AG04449 (cell line): ENCODE data around the gene TMEM200B.
A peak's percentile ranks its signal among the peaks of the same experiment; 100 is the strongest.

ENCODE experiments used
- CTCF ChIA-PET: fragments of 350-600 bp; formaldehyde crosslinking; extraction: SDS; loops from one replicate; lab custom pipeline; 2021; ENCODE audit warnings: antibody characterized with exemption; lab: Yijun Ruan, JAX
- POLR2A ChIA-PET: fragments of 400-600, 350-600 bp; formaldehyde crosslinking; extraction: SDS; loops from one replicate; lab custom pipeline; 2020; ENCODE audit warnings: antibody characterized with exemption, inconsistent platforms; lab: Yijun Ruan, JAX
- DNase-seq: peaks from one replicate; pipeline ENCODE4 v3.0.0-alpha.2; 2010; ENCODE audit warnings: low read depth, low spot score
- H3K4me3 ChIP-seq: 2 replicates; pipeline ENCODE4 v1.5.1; 2011; ENCODE audit warnings: low read depth, mild to moderate bottlenecking, control low read depth, low read length
- TF ChIP-seq, protein P1 (sequence below): IDR thresholded peaks from one replicate; pipeline ENCODE4 v1.5.1; 2011; ENCODE audit warnings: mild to moderate bottlenecking, moderate library complexity, low read length, control low read depth, inconsistent platforms; ENCODE audit not compliant: insufficient read depth; ENCODE audit errors: missing control alignments

Gene TMEM200B

DNA sequence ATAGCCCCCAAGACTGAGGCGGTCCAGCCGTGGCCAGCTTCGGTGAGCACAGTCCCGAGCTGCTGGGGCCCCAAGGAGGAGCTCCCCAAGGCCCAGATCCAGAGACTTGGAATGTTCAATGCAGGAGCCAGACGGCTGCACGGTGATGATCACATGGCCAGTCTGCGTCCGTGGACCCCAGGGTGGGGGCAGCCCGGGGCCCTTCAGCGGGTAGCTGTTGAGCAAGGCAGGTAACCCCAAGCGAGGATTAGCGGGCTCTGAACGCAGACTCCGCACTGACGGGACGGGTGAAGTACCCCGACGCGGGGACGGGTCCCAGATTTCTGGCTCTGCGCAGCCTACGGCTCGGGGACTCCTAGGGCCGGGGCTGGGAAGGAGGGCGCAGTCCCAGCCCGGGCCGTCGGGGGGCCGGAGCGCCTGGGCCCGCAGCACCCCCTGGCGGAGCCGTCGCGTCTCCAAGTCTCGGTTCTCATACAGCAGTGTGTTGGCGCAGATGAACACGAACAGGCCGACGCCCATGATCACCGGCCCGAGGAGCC lies 2.7 kb downstream of the TMEM200B start:
- TF ChIP-seq, protein P1, sequence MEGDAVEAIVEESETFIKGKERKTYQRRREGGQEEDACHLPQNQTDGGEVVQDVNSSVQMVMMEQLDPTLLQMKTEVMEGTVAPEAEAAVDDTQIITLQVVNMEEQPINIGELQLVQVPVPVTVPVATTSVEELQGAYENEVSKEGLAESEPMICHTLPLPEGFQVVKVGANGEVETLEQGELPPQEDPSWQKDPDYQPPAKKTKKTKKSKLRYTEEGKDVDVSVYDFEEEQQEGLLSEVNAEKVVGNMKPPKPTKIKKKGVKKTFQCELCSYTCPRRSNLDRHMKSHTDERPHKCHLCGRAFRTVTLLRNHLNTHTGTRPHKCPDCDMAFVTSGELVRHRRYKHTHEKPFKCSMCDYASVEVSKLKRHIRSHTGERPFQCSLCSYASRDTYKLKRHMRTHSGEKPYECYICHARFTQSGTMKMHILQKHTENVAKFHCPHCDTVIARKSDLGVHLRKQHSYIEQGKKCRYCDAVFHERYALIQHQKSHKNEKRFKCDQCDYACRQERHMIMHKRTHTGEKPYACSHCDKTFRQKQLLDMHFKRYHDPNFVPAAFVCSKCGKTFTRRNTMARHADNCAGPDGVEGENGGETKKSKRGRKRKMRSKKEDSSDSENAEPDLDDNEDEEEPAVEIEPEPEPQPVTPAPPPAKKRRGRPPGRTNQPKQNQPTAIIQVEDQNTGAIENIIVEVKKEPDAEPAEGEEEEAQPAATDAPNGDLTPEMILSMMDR, result peak; percentile 78
- ChIA-PET POLR2A (no interaction called here), CTCF (interaction anchor here (1.0 to 8.1 kb wide), 8 partner anchors 10 to 237 kb away, joined by 3 to 105 read pairs (median 6); partner anchors contain the start of gene SRSF4)
- no peak for DNase-seq
- H3K4me3 ChIP-seq, result no peak overlapping the region

DNA sequence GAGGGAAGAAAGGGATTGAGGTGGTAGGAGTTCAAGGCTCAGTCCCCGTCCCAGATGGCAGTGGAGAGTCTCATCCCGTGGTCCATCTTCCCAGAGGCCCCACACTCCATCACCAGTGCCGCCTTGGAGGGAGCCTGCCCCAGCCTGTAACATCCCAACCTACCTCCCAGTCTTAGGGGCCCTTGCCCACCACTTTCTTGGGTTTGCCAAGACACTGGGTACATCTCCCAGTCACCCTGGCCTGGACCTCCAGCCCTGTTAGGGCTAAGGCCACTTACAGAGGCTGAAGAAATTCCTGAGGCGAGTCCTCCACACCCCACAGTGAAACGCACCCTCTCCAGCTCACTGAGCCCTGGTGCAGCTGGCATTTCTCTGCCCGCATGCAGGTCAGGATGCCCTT lies 3.3 kb downstream of the TMEM200B start:
- DNase-seq, result no peak
- POLR2A ChIA-PET, result no interaction called here
- CTCF ChIA-PET, result interaction anchor here (1.0 to 8.1 kb wide), 6 partner anchors 9 to 238 kb away, joined by 3 to 105 read pairs (median 6); partner anchors contain the start of gene SRSF4
- no peak overlapping the region for H3K4me3 ChIP-seq
- TF ChIP-seq, protein P1, result no peak

DNA sequence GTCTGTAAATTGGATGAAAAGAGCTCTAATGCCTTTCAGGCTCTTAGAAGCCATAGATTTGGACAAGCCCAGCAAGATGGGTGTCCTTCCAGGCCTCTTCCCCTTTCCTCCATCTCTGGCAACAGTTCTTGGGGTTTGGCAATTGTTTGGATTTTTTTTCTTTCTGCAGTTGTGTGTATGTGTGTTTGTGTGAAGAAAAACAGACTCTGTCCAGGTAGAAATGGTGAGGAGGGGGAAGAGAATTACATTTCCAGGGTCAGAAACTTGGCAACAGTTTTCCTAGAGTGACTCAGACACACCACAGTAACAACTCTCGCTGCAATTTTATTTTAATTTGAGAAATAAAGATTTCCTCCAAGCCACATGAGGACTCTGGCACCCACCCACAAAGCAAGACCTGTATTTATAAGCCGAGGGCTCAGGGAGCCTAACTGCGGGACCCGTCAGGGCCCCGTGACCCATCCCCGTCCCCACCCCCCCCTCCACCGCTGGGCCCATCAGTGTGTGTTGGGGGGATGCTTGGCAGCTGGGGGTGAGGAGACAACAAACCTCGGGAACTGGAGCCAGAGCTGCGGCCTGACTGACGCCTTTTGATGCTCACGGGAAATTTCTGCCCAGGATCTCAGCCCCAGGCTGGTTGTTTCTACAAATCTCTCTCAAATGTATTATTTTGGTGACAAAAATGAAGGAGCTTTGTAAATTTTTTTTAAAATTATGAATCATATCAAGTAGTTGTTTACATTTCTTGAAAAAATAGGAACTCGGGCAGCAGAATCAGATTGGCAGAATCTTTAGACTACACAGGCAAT lies 4.4 kb downstream of the TMEM200B start:
- TF ChIP-seq, protein P1, result no peak
- ChIA-PET POLR2A (interaction anchor here (1.3 kb wide), 1 partner anchor 9 kb away, joined by 4 read pairs; no protein-coding TSS in a partner anchor), CTCF (interaction anchor here (0.8 to 8.1 kb wide), 8 partner anchors 12 to 237 kb away, joined by 3 to 105 read pairs (median 4); partner anchors contain the start of gene SRSF4)
- DNase-seq, result no peak
- H3K4me3 ChIP-seq, result no peak overlapping the region

DNA sequence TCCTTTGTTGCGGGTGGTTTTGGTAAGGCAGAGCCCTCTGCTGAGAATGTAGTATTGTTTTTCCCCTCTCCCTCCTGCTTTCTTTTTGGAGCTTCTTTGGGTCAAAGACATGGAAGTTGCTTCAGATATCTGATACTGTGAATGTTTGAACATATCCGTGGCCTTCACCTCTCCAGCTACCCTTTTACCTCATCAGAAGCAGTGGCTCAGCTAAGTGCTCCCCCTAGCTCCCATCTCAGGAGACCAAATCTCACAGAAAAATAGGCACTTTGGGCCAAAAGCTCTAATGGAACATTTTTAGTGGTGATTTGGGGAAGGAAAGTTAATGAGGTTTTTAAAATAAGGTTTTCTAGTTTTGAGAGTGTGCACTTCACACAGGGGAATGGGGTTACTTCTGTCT lies 6.3 kb downstream of the TMEM200B start:
- CTCF ChIA-PET, result interaction anchor here (0.9 to 2.1 kb wide), 9 partner anchors 10 to 235 kb away, joined by 3 to 10 read pairs (median 4); no protein-coding TSS in a partner anchor
- no peak overlapping the region for H3K4me3 ChIP-seq
- POLR2A ChIA-PET, result no interaction called here
- TF ChIP-seq, protein P1, result no peak
- DNase-seq, result no peak

DNA sequence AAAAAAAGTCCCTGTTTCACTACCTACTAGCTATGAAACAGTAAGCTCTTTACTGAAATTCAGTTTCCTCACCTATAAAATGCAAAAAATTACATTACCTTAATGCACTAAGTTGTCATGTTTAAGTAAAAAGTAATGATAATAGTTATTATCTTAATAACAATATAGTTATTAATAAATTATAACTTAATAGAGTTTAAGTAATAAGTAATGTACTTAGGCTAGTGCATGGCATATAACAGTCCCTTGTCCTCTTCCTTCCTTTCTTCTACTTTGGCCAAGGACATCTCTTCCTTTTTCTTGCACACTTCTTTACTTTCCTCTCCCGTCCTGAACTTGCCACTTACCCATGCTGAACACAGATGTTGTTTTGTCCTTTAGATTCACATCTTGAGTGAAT lies 9.0 kb downstream of the TMEM200B start:
- H3K4me3 ChIP-seq, result no peak overlapping the region
- ChIA-PET CTCF (interaction anchor here (0.6 to 3.9 kb wide), 4 partner anchors 8 to 233 kb away, joined by 3 to 19 read pairs (median 8); partner anchors contain the start of gene TMEM200B), POLR2A (no interaction called here)
- no peak for DNase-seq
- TF ChIP-seq, protein P1, result no peak
